Mammary epithelial cell (primary cell): ENCODE measurements around the gene HDAC4.

Experiments
- CTCF ChIP-seq, 2 donors: IDR thresholded peaks in 1 of 2; conservative IDR thresholded peaks in 1 of 2; 2 replicates each; pipeline ENCODE4 v1.5.1; 2011 to 2012; ENCODE audit warnings: inconsistent platforms in 2 of 2, low read length in 2 of 2, mild to moderate bottlenecking in 2 of 2, control low read depth in 1 of 2, low read depth in 1 of 2; ENCODE audit not compliant: insufficient read depth in 1 of 2; ENCODE audit errors: extremely low read depth in 1 of 2
- EZH2 ChIP-seq: IDR thresholded peaks from 2 replicates; pipeline ENCODE4 v1.6.1; 2012; ENCODE audit warnings: low read length, inconsistent platforms, borderline replicate concordance

DNA sequence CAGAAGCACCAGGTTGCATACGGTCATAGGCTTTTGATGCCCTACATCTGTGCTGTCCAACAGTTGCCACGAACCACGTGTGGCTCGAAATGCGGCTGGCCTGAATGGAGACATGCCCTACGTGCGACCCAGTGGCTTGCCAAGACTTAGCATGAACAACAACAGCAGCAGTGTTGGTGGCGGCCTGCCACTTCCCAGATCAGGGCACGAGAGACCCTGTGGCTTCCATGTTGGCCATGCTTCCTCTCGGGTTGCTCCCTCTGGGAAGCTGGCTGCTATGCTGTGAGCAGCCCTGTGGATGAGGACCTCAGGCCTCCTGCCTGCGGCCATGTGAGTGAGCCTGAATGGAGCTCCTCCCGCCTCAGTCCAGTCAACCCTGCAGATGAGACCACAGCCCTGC lies 212.3 kb downstream of the HDAC4 start:
- TF ChIP-seq CTCF (conservative IDR thresholded peaks at IDR 0.05 in 1 of 2, IDR thresholded peaks at IDR 0.05 in 1 of 2; ENCODE audit: extremely low read depth in 1 of 2, insufficient read depth in 1 of 2, low read depth in 1 of 2, low read length in 2 of 2) (no peak), EZH2 (no peak)
